Cerebellar nuclear complex (tissue), 1 donor: ENCODE measurements around the gene OTUB2.

Experiments used
- DNase-seq, 2 experiments: peaks; one replicate each; lab custom pipeline; 2025; lab: John Stamatoyannopoulos, UW

Gene OTUB2

DNA sequence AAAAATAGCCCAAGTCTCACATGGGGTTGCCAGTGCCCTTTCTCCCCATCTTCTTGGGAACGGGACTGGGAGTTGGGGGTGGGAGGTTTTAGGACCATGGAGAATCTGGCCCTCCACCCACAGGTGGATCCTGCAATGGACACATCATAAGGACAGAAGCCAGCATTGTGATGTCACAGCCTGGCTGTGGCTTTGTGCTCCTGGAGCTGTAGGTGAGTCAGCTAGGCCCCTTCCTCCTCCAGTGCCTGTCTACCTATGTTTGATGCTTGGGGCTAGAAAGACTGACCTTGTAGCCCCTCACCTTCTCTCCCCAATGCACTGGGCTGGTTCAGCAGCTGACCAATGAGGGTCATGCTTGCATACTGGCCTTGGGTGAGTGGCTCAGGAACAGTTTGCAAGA lies 29.1 kb upstream of the OTUB2 start, which contains the start of gene CCDC197:
CCDC197 (plus strand) TSS at position 220 of the 400 bp plus-strand sequence. CDS start 831 bp downstream, outside the sequence.
- DNase-seq, result no peak

DNA sequence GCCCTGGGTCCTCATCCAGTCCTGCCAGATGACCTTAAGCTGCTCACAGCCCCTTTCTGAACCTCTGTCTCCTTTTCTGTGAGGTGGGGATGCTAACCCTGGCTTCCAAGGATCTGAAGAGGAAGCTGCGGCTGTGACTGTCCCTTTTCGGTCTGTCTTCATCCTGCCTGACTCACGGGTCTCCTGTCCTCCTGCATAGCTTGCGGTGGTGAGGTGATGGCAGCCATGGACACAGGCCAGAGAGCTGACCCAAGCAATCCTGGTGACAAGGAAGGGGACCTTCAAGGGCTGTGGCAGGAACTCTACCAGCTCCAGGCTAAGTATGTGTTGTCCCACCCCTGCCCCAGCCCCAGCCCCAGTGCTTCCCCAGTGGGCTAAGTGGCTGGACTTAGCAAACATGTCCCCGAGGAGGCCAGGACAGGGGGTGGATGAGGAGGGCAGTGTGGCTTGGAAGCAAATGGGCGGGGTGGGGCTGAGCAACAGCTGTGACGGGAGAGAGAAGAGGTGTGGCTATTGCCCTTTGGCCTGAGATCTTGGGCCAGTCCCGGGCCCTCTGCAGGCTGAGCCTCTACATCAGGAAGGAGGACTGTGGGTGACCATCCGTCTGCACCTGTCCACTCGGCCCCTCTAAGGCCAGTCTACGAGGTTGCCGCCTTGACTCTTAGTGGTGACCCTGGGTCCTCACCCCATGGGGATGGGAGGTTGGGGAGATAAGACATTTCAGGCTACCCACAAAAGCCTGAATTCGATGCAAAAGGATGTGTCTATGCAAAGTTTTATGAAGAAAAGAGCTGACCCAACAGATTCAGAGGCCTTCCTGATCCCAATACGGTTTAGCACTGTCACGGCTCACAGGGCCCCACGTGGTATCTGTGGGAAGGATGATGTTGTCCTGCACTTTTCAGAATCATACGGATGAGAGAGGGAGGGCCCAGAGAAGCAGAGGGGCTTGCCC lies 27.9 kb upstream of the OTUB2 start:
- no peak for DNase-seq

DNA sequence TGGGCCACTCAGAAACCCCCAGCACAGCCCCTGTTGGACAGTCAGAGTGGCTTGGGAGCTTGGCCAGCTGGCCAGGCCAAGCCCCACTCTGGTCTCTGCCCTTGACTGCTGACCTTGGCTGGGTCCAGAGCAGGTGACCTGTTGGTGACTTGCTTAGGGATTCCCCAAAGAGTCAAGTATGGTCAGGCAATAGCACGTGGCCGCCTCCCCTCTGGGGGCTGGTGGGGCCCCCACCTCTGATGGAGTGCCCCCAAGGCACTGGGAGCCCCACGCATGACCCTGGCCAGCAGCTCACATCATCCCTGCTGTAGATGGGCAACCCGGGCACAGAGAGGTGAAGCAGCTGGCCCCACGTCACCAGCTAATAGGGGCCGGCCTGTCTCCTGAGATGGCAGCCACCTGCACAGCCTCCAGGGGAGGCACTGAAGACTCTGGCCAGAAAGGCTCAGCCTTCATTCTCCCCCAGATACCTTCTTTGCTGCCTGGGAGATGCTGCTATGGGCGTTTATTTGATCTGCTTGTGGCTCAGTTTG lies 27.2 kb upstream of the OTUB2 start:
- no peak for DNase-seq

DNA sequence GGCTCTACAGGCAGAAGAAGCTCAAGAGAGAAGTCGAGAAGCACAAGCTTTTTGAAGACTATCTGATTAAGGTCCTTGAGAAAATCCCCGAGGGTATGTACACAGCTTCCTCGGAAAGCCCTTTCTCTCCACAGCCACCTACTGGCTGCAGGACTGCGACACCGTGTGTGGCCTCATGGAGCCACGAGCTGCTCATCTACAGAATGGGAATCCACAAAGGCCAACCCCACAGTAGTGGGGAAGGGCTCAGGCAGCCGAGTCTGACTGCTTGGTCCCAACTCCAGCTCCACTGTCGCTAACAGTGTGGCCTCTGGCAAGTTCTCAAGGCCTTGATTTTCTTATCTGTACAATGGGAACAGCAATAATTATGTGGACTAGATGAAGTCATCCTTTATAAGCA lies 26.6 kb upstream of the OTUB2 start:
- DNase-seq, result no peak

DNA sequence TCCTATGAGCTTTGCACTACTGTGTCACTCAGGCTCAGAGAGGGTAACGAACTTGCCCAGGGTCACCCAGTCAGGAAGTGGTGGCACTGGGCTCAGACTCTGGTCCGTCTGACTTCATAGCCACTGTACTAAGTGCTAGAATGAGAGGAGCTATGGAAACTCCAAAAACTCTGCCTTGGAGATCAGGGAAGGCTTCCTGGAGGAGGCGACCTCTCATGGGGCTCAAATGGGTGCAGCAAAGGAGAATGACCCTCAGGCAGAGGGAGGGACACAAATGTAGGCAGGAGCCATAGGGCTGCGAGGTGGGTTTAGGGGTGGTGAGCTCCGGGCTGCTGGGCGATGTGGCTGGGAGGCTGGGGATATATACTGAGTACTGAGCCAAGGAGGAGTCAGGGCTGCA lies 25.9 kb upstream of the OTUB2 start:
- no peak for DNase-seq

DNA sequence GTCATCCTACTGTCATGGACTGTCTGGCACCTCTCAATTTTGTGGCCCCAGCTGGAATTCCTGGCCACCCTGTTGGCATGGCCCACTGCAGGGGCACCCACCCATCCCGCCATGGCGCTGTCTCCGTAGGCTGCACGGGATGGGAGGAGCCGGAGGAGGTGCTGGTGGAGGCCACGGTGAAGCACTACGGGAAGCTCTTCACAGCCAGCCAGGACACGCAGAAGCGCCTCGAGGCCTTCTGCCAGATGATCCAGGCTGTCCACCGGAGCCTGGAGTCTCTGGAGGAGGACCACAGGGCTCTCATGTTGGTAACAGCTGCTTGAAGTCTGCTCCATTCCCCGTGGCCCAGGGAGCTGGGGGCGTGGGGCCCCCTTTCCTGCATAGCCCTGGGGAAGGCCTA lies 25.1 kb upstream of the OTUB2 start:
- DNase-seq, result no peak

DNA sequence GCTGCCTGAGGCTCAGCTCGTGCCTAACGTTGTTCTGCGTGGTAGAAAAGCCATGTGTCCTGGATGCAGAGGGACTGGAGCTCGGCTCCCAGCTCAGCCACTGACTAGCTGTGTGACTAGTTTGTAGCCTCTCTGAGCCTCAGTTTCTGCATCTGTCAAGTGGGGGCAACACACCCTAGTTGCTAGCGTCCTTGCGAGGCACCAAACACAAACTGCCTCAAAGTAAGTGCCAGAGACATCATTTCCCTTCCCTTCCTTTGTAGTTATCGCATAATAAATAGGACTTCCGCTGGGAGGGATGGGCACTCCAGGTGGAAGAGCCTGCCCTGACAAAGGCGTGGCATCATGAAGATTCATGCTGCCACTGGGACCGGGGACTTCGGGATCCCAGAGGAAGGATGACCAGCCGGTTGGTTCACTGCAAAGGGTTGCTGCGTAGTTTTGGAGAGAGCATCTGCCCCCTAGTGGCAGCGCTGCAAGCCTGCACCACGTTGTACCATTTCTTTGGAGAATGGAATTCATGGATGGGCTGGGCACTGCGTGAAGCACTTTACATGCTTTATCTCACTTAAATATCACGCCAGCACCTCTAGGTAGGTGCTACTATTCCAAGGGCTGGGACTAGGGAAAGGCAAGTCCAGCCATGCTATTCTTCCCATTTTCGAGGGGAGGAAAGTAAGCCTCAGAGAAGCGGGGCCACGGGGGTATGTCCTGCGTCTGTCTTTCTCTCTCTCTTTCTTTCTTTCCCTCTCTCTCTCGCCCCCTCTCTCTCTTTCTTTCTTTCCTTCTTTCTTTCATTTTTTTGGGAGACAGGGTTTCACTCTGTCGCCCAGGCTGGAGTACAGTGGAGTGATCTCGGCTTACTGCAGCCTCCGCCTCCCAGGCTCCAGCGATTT lies 24.4 kb upstream of the OTUB2 start:
- peak in 1 of 2 experiments; percentile 10 for DNase-seq

DNA sequence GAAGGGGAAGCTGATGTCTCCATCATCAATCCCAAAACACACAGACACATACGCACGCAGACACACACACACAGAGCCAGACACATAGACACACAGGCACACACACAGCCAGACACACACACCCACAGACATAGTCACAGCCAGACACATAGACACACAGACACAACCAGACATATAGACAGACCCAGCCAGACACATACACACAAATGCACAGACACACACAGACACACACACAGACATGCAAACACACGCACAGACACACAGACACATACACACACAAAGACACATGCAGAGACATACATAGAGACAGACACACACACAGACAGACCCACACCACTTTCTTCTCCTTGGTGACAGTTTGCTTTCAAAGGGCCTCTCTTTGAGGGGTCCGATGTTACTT lies 22.7 kb upstream of the OTUB2 start:
- no peak for DNase-seq

DNA sequence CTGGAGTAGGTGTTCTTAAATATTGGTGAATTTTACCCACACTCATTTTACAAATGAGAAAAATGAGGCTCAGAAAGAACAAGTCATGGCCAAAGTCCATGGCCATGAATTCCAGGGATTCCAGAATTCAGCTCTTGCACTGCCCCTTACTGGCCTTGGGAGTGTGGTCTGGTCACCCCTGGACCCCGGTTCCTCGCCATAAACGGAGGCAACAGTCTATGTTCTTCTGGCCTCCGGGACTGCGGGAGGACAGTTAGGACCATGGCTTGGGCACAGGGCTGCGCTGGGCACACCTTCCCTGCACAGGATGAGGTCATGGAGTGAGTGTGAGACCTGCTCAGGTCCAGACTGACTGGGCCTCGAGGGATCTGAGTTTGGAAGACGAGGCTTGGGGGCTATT lies 22.1 kb upstream of the OTUB2 start:
- no peak for DNase-seq

DNA sequence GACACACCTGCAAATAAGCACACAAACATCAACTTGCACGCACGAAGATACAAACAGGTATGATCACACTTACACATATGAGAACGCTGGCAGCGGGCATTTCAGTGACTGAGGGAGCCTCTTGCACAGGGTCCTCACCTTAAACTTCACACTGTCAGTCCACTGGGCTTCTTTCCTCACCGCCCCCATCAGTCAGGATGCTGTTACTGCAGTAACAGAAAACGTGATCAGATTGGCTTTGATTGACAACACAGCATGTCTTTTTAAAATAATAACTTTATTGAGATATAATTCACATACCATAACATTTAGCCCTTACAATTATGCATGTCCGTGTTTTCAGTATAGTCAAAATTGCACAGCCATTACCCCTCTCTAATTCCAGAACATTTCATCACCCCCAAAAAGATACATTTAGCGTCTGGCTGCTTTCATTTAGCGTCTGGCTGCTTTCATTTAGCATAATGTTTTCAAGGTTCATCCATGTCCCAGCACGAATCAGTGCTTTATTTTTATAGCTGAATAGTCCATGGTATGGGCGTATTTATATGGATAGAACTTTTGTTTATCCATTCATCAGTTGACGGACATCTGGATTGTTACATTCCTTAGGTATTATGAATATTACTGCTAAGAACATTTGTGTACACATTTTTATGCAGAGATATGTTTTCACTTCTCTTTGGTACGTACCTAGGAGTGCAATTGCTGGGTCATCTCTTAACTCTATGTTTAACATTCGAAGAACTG lies 20.6 kb upstream of the OTUB2 start:
- DNase-seq, result no peak

DNA sequence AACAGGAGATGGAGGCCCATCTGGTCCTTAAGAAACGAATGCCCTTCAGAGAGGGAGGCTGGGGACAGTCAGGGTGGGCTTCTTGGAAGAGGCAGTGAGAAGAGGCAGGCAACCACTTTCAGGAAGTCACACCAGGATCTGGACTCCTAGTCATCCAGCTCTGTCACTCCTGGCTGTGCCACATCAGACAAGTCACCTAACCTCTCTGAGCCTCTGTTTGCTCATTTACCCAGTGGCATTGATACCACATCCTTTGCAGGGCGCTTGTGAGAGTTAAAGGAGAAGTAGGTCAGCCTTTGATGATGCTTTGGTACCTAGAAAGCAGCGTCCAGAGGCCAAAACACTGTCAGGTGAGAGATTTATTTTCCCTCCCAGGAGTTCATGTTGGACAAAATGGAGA lies 17.9 kb upstream of the OTUB2 start:
- no peak for DNase-seq

DNA sequence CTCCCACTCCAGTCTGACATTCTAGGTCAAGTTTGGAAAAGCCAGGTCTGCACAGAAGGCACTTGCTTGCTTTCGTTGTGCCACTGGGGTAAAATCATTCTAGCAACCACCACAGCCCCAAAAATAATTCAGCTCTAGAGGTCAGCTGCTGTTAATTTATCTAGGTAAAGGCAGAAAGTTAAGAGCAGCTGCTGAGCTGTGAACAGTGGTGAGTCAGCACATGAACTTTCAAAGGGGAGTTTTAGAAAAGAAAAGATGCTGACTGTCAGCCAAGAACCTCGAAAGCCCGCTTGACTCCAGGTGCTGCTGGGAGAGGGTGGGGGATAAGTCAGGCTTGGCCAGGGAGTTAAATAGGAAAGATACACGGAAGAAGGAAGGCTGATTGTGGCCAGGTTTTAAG lies 16.4 kb upstream of the OTUB2 start:
- DNase-seq, result no peak

DNA sequence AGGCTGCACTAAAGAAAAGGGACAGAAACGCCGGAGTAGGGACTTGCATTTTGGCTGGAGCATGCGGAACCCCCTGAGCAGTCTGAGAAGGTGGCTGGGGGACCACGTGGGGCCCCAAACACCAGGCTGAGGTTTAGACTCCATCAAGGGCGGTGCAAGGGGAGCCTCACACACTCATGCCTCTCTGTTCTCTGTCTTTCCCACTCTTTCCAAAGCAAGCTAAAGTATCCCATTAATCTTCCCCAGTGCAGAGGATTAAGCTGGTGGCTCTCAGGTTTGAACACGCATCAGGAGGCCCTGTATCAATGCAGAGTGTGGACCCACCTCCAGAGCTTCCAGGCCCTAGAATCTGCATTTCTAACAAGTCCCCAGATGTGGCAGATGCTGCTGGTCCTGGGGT lies 15.5 kb upstream of the OTUB2 start:
- DNase-seq, result no peak

DNA sequence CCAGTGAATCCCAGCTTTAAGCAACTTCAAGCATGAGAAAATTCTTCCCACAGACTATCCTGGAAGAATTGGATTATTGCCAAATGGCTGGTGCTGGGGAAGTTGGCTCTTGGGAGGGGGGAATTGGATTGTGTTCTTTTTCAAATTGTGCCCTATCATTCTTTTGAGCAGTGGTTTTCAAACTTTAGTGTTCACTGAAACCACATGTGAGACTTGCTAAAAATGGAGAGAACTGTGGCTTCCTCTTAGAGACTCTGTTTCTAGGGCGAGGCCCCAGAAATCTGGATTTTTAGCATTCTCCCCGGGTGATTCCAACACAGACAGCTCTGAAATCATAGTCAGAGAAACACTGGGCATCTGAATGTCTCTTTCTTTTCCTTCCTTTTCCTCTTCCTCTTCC lies 14.3 kb upstream of the OTUB2 start:
- DNase-seq, result no peak

DNA sequence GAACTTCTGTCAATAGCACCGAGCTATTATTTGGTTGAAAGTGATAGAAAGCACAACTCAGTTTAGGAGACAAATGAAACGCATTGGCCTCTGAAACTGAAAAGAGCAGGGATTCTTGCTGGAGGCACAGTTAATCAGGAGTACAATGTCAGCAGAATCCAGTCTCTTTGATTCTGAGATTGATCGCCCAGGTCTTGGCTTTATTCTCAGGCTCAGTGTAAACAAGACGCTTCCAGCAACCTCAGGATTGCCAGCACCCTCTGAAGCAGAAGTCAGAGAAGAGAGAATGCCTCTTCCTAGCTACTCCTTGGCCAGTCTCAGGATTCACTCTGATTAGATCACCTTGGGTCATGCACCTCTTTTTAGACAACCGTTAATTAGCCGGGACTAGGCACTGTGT lies 11.8 kb upstream of the OTUB2 start:
- no peak for DNase-seq

DNA sequence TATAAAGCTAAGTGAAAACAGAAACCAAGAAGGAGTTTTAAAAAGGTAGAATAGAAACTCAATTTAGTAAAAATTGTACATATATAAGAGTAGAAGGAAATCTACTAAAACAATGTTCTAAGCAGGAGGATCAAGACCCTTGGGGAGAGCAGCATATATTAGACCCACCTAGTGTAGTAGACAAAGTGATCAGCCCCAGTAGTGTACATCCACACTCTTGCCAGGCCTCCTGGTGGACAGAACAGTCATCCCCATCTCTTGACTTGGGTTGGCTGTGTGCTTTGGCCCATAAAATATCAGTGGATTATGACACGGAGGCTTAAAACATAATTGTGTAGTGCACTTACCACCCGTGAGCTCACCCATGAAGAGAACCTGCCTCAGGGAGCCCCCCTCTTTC lies 10.9 kb upstream of the OTUB2 start:
- no peak for DNase-seq

DNA sequence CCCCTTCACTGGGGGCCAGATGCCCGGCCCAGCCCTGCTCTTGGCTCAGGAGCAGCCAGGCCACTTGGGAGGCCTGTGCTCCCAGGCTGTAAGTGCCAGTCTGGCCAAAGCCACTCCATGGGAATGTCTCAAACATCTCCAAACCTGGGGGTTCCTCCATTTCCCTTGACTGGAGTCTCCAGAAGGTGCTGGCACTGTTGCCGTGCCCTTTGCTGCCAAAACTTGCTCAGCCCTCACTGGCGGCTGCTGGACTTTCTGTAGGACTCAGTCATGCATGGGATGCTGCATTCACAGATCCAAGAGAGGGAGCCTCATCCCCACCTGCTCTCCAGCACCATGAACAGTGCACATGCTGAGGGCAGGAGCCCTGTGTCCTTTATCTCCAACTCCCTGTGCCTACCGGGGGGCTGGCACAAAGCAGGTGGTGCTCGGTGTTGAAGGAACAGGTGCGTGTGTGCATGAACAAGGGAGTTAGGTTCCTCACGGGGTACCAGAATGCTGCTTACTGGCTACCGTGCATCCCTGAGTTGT lies 9.6 kb upstream of the OTUB2 start:
- peak in 1 of 2 experiments; percentile 40 for DNase-seq

DNA sequence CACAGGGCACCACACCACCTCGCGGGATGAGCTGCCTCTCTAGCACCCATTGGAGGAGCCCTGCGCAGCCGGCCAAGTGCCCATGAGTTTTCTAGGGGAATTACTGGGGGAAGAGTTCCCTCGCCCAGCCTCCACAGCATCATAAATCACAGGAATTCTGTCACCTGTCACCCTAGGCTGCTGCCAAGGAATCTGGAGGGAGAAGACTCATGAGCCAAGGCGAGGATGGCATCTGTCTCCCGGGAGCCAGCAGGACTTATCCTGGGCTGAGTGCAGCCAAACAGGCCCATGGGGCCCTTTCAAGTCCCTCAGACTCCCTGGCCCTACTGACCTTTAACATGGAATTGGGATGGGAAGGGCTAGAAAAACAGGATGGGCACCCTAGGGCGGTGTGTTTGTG lies 7.8 kb upstream of the OTUB2 start:
- DNase-seq, result no peak

DNA sequence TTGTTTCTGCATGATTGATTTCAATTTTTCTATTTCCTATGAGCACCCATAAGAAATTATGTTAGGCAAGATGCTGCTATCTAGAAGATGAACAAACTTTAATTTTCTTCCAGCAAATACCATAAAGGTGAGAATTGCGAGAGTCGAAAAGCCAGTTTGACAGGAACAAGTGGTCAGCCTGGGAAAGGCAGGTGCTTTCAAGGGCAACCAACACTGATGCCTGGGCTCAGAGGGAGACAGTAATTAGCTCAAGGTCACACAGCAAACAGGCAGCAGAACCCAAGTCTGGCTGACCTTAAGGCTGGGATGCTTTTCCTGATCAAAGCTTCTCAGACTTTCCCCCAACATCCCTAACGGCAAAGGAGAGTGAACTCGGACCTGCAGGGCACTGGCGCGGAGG lies 6.8 kb upstream of the OTUB2 start:
- DNase-seq, result no peak

DNA sequence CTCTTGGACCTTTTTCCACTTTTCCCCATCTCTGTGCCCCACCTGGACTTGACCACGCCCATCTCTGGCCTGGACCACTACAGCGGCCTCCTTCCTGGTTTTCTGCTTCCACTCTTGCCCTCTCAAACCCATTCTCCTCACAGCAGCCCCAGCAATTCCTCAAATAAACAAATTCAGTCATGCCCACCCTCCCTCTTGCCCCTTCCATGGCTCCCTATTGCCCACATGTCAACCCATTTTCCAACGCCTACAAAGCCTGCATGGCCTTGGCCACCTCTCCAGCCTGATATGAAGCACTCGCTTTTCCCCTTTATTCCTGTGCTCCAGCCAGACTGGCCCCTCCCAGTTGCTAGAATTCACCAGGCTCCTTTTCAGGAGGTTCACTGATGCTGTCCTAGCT lies 5.9 kb upstream of the OTUB2 start:
- no peak for DNase-seq

DNA sequence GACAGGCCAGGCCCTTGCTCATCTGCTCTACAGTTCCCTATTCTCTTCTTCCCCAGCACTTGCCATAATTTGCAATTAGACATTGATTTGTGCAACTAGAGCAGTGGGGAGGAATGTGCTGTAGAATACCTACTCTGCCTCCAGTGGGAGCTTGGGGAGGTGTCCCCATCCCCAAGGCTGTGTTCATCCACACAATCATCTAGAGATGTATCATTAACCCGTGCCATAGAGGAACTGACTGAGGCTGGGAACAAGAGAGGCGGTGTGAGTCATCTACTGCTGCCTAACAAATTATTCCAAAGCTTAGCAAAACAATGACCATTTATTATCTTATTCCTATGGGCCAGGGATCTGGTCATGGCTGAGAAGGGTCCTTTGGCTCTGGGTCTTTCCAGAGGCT lies 5.1 kb upstream of the OTUB2 start:
- no peak for DNase-seq
